HS-5 (cell line): Measurements from ENCODE around the gene C2CD3.
A peak's percentile ranks its signal among the peaks of the same experiment; 100 is the strongest.
"Not testable (repeated sequence)": the region's sequence is repeated elsewhere in the genome, so short reads cannot be mapped to it uniquely, and the experiment has no call there.

Experiments
- DNase-seq: peaks from one replicate; pipeline ENCODE4 v3.0.0-alpha.2; 2012; ENCODE audit warnings: low read depth

Gene C2CD3

GRCh38 chr11:74002832-74003231, 168.0 kb downstream of the C2CD3 start:
- DNase-seq, result no peak

DNA sequence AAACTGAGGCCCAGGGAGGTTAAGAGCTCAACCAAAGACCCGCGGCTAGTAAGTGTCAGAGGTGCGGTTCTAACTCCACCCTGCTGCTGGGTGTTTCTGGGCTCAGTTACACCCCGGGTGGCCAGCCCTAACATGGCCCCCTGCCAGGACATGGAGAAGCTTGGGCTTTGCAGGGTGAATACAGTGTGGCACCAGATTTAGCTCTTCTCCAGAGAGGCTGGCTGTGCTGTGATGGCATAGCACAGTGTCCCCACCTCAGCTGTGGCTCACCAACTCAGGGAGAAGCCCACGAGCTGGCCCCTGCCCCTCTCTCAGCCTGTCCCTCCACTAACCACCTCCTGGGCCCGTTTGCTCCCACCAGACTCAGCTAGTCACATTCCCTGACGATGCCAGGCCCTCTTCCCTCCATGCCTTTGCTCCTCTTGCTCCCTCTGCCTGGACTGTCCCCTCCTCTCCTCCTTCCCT, 168.9 kb downstream of the C2CD3 start:
- no peak for DNase-seq

DNA sequence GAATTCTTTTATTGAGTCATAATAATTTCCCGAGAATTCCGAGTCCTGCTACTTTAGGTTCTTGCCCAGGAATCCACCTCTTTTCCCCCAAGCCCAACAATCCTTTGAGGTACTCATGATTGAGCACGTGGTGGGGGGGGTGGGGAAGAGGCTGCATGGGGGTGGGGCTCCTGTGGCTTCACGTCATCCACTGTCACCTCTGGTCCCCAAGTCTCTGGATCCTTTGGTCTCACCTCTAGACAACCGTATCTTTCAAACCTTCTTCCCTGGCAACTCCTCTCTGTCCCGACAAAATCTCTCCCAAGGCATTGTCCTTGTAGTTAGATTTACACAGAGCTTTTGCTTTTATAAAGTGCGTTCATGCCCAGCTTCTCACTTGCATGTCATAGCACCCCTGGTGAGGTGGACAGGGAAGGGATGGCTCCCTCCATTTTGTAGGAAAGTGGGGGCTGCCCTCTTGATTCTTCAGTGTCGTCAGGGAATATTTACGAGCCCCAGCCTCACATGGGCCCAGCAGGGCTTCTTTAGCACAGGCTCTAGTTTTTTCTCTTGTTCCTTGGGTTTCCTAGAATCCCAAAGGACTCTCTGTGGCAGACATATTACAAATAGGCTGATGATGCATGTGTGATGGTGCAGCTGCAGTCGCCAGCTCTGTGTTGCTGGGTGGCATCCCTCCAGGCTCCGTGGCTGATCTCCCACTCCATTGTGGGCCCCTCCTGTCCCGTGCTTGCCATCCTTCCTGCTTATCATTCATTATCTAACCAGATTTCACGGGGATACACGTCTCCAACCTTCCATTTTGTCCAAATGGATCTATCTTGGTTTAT, 170.3 kb downstream of the C2CD3 start:
- DNase-seq, result no peak

DNA sequence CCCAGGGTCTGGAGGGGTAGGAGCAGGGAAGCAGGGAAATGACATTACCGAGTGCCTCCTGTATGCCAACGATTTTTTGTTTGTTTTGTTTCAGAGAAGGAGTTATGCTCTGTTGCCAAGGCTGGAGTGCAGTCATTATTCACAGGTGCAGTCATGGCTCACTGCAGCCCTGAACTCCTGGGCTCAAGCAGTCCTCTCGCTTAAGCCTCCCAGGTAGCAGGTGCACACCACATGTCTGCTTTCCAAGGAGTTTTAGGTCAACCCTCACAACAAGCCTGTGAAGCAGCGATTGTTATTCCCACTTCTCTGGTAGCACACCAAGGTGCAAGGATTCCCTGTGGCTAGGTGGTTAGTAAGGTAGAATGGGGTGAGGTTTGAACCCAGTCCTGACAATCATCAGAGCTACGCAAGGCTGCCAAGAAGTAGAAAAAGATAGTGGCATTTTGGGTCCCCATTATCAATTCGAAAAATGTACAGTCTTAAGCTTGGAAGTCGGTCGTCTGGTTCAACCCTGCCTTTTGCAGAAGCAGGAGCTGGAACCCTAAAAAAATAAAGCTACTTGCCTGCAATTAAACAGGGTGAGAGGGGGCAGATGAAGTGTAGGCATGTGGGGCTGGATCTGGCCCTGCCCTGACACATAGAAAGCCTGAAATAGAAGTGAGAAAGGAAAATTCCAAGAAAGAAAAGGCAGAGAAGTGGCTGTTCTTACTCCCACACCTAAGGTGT, 171.1 kb downstream of the C2CD3 start:
- no peak for DNase-seq

- DNase-seq, result no peak
Observed at GRCh38 chr11:73998846-73999575, 171.8 kb downstream of the C2CD3 start.

DNA sequence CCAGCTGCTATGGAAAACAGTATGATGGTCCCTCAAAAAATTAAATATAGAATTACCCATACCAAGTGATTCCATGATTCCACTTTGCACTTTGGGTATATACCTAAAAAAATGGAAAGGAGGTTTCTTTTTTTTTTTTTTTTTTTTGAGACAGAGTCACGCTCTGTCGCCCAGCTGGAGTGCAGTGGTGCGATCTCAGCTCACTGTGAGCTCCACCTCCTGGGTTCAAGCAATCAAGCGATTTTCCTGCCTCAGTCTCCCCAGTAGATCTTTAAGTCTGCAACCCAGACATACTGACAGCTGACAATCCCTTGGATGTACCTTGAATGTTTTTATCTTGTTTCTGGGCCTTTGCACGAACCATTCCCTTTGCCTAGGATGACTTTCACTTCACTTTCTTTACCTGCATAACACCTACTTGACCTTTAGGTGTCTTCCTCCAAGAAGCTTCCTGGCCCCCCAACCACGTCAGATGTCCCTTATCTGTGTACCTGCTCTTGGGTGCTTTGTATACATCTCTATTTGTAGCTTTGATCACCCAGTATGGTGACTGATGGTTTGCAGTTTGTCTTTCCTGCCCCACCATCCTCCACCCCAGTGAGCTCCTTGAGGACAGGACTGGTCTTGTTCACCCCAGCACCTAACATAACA, 173.6 kb downstream of the C2CD3 start:
- no peak for DNase-seq

DNA sequence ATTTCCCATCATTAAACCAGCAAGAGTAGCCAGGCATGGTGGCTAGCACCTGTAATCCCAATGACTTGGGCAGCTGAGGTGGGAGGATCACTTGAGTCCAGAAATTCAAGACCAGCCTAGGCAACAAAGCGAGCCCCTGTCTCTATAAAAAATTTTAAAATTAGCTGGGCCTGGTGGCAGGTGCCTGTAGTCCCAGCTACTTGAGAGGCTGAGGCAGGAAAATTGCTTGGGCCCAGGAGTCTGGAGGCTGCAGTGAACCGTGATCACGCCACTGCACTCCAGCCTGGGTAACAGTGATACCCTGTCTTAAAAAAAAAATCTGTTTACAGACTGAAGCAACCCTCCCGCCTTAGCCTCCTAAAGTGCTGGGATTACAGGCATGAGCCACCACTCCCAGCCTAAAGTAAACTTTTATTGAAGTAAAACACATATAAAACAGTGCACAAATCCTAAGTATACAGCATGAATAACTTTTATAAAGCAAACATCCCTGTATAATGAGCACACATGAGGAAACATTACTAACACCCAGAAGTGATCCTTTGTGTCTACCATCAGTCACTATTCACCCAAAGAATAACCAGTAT, 174.5 kb downstream of the C2CD3 start:
- DNase-seq, result no peak

GRCh38 chr11:73995731-73996130, 175.1 kb downstream of the C2CD3 start:
- no peak for DNase-seq

DNA sequence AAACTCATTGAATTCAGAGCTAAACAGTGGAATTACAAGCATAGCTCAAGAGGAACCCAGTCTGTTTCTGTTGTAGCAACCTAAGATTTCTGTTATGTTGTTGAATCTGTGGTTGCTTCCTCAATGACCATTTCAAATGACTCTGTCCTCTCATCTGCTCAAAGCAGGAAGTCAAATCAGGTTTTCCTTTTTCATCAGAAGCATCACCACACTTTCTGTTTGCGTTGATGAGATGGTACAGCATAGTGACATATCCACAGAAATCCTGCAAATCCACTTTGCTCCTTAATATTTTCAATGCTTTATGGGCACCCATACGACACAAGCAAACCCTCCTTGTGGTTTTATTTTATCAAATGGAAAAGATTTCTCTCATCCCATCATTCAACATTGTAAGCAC, 175.6 kb downstream of the C2CD3 start:
- no peak for DNase-seq

- DNase-seq, result no peak
Observed at GRCh38 chr11:73991471-73992006, 179.3 kb downstream of the C2CD3 start.

- DNase-seq, result no peak
Observed at GRCh38 chr11:73990730-73991129, 180.1 kb downstream of the C2CD3 start.

GRCh38 chr11:73989156-73989555, 181.6 kb downstream of the C2CD3 start:
- DNase-seq, result no peak

GRCh38 chr11:73988227-73988626, 182.6 kb downstream of the C2CD3 start:
- DNase-seq, result no peak

- DNase-seq, result not testable (repeated sequence)
Observed at GRCh38 chr11:73985661-73986060, 185.1 kb downstream of the C2CD3 start.

GRCh38 chr11:73983741-73984538, 186.9 kb downstream of the C2CD3 start:
- DNase-seq, result no peak

- peak; percentile 60 for DNase-seq
Observed at GRCh38 chr11:73982990-73983740, 187.6 kb downstream of the C2CD3 start.

- DNase-seq, result no peak
Observed at GRCh38 chr11:73982595-73982989, 188.2 kb downstream of the C2CD3 start, which contains the start of gene UCP2. Gene UCP2 (minus strand): TSS chr11:73982843. CDS start chr11:73978378, 4,465 bp downstream.

- no peak for DNase-seq
Observed at GRCh38 chr11:73981051-73981805, 189.6 kb downstream of the C2CD3 start.
